Nephron progenitor cell (in vitro differentiated cells): Measurements from ENCODE around the gene CRY2.

Experiments
- DNase-seq: peaks from one replicate; pipeline ENCODE4 v3.0.0; 2021
- H3K27ac Mint-ChIP-seq: 2 replicates; pipeline ENCODE4 v1.8.0; 2021; ENCODE audit warnings: mild to moderate bottlenecking, moderate library complexity, mixed read lengths
- H3K27me3 Mint-ChIP-seq: 2 replicates; pipeline ENCODE4 v1.8.0; 2021; ENCODE audit warnings: mild to moderate bottlenecking, low read depth, mixed read lengths; ENCODE audit not compliant: poor library complexity
- H3K36me3 Mint-ChIP-seq: 2 replicates; pipeline ENCODE4 v1.8.0; 2021; ENCODE audit warnings: low read depth, mixed read lengths
- H3K4me1 Mint-ChIP-seq: 2 replicates; pipeline ENCODE4 v1.8.0; 2021; ENCODE audit warnings: mixed read lengths
- H3K4me3 Mint-ChIP-seq: 2 replicates; pipeline ENCODE4 v1.8.0; 2021; ENCODE audit warnings: mild to moderate bottlenecking, moderate library complexity, mixed read lengths
- H3K9me3 Mint-ChIP-seq: 2 replicates; pipeline ENCODE4 v1.8.0; 2021; ENCODE audit warnings: mild to moderate bottlenecking, moderate library complexity, mixed read lengths
- TF ChIP-seq, protein P1 (sequence below): fragments of 200-600 bp; sonication (generic); IDR thresholded peaks from 2 replicates; pipeline ENCODE4 v1.5.0; 2021; ENCODE audit warnings: antibody characterized with exemption

The CRY2 gene

DNA sequence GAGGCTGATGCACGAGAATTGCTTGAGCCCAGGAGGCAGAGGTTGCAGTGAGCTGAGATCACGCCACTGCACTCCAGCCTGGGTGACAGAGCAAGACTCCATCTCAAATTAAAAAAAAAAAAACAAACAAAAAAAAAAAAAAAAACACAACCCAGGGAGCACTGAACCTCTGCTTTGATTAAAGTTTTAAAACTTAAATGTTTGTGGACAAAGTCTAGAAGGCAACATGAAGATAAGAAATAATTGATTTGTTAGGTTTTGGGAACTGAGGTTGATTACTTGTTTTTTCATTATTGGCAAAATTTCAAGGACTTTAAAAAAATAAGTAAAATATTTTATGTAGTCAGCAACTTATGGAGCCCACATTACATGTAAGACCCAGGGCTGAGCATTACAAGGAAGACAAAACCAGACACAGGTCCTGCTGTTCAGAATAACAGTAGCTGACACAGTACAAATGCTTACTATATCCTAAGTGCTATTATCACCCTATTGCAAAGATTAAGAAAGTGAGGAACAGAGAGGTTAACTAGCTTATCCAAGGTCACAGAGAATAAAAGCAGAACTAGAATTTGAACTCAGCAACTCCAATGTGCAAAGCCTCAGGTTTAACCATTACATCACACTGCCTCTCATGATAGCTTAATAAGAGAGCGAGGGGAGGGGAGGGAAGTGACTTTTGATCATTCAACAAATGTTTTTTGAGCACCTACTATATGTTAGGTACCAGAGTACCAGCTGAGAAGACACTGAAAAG, 2.3 kb upstream of the CRY2 start:
- TF ChIP-seq, protein P1, sequence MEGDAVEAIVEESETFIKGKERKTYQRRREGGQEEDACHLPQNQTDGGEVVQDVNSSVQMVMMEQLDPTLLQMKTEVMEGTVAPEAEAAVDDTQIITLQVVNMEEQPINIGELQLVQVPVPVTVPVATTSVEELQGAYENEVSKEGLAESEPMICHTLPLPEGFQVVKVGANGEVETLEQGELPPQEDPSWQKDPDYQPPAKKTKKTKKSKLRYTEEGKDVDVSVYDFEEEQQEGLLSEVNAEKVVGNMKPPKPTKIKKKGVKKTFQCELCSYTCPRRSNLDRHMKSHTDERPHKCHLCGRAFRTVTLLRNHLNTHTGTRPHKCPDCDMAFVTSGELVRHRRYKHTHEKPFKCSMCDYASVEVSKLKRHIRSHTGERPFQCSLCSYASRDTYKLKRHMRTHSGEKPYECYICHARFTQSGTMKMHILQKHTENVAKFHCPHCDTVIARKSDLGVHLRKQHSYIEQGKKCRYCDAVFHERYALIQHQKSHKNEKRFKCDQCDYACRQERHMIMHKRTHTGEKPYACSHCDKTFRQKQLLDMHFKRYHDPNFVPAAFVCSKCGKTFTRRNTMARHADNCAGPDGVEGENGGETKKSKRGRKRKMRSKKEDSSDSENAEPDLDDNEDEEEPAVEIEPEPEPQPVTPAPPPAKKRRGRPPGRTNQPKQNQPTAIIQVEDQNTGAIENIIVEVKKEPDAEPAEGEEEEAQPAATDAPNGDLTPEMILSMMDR: no peak
- H3K4me3 Mint-ChIP-seq: no peak overlapping the region
- H3K9me3 Mint-ChIP-seq: peaks cover 24% of the 10 kb centered on the region
- no peak overlapping the region for H3K27ac Mint-ChIP-seq
- no peak for DNase-seq
- H3K27me3 Mint-ChIP-seq: peaks cover 65% of the 10 kb centered on the region
- peaks cover 19% of the 10 kb centered on the region for H3K4me1 Mint-ChIP-seq
- H3K36me3 Mint-ChIP-seq: no peaks in the 10 kb centered on the region

DNA sequence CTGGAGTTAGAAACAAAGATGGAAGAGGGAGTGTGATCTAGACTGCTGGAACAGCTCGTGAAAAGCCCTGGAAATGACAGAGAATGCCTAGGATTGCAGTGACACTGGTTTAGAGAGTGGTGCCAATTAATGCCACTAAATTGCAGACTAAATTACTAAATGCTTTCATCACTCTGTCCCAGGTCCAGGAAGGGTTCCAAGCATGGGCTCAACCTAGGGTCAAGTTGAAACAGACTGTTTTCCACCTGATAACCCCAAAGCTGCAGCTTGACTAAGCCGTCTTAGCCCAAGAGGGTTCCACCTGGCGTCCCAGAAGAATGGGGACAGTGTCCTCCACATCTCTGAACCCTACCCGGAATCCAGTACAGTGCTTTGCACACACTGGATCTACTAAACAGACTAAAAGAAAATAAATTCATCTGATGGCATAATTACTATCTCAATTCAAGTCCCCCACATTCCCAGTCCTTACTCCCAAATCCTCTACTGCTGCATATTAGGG, 1.1 kb upstream of the CRY2 start:
- H3K36me3 Mint-ChIP-seq: no peaks in the 10 kb centered on the region
- H3K4me3 Mint-ChIP-seq: no peak overlapping the region
- peaks cover 59% of the 10 kb centered on the region for H3K27me3 Mint-ChIP-seq
- no peak overlapping the region for H3K27ac Mint-ChIP-seq
- H3K4me1 Mint-ChIP-seq: peaks cover 19% of the 10 kb centered on the region
- TF ChIP-seq, protein P1: no peak
- peaks cover 19% of the 10 kb centered on the region for H3K9me3 Mint-ChIP-seq
- DNase-seq: no peak

DNA sequence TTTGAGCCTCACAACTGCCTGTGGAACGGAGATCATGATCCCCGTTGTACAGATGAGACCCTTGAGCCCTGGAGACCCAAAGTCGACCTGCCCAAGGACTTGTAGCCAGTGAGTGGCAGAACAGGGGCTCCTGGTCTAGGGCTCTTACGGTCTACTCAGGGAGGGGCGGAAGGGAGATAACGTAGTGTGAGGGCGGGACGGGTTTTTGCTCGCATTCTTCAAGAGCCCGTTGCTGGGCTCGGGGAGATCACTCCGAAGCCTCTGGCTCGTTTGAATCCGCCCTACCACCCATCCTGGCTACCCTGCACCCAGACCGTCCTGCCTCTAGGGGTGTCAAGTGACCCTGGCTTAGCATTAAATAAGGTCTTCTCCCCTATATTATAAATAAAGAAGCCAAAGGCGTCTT, 639 bp downstream of the CRY2 start:
- Mint-ChIP-seq H3K36me3 (no peaks in the 10 kb centered on the region), H3K27me3 (peaks cover 45% of the 10 kb centered on the region), H3K9me3 (peaks cover 8% of the 10 kb centered on the region), H3K4me1 (peaks cover 19% of the 10 kb centered on the region), H3K4me3 (peak overlapping the region; percentile 90), H3K27ac (no peak overlapping the region)
- TF ChIP-seq, protein P1: no peak
- peak; percentile 44 for DNase-seq

DNA sequence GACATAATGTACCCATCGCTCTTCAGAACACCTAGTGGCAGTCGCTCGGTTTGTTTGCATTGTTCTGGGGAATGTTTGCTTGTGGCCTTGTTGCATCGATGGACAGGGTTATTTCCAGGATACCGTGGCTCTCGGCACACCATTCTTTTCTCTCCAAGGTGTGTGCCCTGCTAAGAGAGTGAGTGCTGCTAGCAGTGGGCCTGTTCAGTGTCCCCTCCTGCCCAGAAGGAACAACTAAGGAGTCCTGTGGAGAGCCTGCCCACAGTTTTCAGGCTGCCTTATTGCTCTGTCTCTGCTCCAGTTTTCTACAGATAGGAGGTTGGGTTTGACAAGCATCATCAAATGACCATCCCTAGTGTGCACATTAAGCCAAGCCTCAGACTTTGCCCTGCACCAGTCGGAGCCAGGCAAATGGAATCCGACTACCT, 1.4 kb downstream of the CRY2 start:
- TF ChIP-seq, protein P1: no peak
- peaks cover 14% of the 10 kb centered on the region for H3K4me1 Mint-ChIP-seq
- peak overlapping the region; percentile 90 for H3K4me3 Mint-ChIP-seq
- no peaks in the 10 kb centered on the region for H3K36me3 Mint-ChIP-seq
- H3K27ac Mint-ChIP-seq: no peak overlapping the region
- peaks cover 5% of the 10 kb centered on the region for H3K9me3 Mint-ChIP-seq
- H3K27me3 Mint-ChIP-seq: peaks cover 38% of the 10 kb centered on the region
- DNase-seq: no peak

DNA sequence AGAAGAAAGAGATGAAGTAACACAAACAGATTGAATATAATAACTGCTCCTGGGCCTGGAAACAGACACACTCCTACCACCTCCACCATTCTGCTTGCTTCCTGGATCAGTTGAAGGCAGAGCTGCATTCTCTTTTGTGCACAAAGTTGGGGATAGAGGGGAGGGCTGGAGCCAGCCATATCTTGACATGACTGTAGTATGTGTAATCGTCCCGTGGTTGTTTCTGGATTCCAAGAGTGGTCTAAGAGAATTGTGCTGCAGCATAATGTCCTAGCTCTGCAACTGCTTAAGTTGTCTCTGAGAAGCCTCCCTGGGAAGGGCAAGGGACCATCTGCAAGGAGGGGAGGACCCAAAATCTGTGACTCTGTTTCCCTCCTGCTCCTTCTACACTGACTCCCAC, 3.2 kb downstream of the CRY2 start:
- H3K4me1 Mint-ChIP-seq: peaks cover 24% of the 10 kb centered on the region
- H3K36me3 Mint-ChIP-seq: no peaks in the 10 kb centered on the region
- H3K4me3 Mint-ChIP-seq: no peak overlapping the region
- H3K9me3 Mint-ChIP-seq: peaks cover 5% of the 10 kb centered on the region
- TF ChIP-seq, protein P1: no peak
- H3K27me3 Mint-ChIP-seq: peaks cover 20% of the 10 kb centered on the region
- H3K27ac Mint-ChIP-seq: no peak overlapping the region
- DNase-seq: no peak

DNA sequence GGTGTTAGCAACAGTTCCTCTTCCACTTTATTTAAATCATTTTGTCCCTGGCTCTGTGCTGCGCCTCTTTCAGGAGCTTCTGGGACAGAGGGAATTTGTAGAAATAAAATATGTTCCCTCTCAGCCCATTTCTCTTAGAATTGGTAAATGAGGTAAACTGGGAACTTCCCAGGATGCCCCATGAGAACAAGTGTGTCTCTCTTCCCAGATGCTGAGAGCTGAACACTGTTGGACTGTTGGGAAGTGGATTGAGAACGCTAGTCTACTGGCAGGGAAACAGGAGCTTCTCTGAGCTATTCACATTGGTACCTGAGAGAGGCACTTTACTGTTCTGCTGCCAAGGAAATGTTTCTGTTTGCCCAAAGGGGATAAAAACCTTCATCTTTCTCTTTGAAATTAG, 4.0 kb downstream of the CRY2 start:
- Mint-ChIP-seq H3K4me3 (peak overlapping the region; percentile 28), H3K27me3 (peaks cover 13% of the 10 kb centered on the region), H3K27ac (no peak overlapping the region), H3K9me3 (peaks cover 5% of the 10 kb centered on the region), H3K4me1 (peaks cover 24% of the 10 kb centered on the region), H3K36me3 (no peaks in the 10 kb centered on the region)
- TF ChIP-seq, protein P1: no peak
- DNase-seq: no peak
